ENCODE measurements around the gene LTBP3. TPM values are rescaled to one million over a fixed set of nuclear protein-coding genes. Genes with fewer than 3 reads are reported as not detected.
A peak's percentile ranks its signal among the peaks of the same experiment; 100 is the strongest.

The LTBP3 gene
- total and polyA plus RNA-seq, 2 donors from 2014 or later = 61.6 to 165 TPM

GRCh38 chr11:65590240-65590738 is 32.1 kb upstream of the LTBP3 start:
- Histone ChIP-seq H3K36me3 (ENCODE audit: control insufficient read depth in 2 of 3, insufficient read depth in 3 of 3, low read length in 3 of 3) (no peaks in the 10 kb centered on the region), H3K9me3 (ENCODE audit: control insufficient read depth in 2 of 3, insufficient read depth in 1 of 3, low read length in 3 of 3) (no peaks in the 10 kb centered on the region), H3K27me3 (ENCODE audit: control insufficient read depth, insufficient read depth, low read length) (no peaks in the 10 kb centered on the region), H3K4me3 (ENCODE audit: low read length in 3 of 3) (no peak overlapping the region), H3K9ac (ENCODE audit: low read length in 3 of 3) (no peak overlapping the region), H3K27ac (ENCODE audit: low read depth in 2 of 2, low read length in 2 of 2) (no peak overlapping the region), H3K4me1 (ENCODE audit: control insufficient read depth in 2 of 3, insufficient read depth in 2 of 3, low read depth in 1 of 3, low read length in 3 of 3) (peaks cover 0 to 13% (median 0%) of the 10 kb centered on the region in 3 donors)
- no peak for TF ChIP-seq CTCF (IDR thresholded peaks at IDR 0.05; ENCODE audit: borderline replicate concordance, extremely low read depth, insufficient read depth)
- FAIRE-seq (no peak), DNase-seq (peak in 2 of 5 donors; percentile 84 to 86)
- intact Hi-C loops (cut with DNase I) = no loop called here

GRCh38 chr11:65589444-65590239 is 31.5 kb upstream of the LTBP3 start:
- H3K27me3 ChIP-seq (ENCODE audit: control insufficient read depth, insufficient read depth, low read length) = no peaks in the 10 kb centered on the region
- no peak overlapping the region for H3K27ac ChIP-seq (ENCODE audit: low read depth in 2 of 2, low read length in 2 of 2)
- no peak for DNase-seq
- no peak for TF ChIP-seq CTCF (IDR thresholded peaks at IDR 0.05; ENCODE audit: borderline replicate concordance, extremely low read depth, insufficient read depth)
- no peaks in the 10 kb centered on the region for H3K9me3 ChIP-seq (ENCODE audit: control insufficient read depth in 2 of 3, insufficient read depth in 1 of 3, low read length in 3 of 3)
- intact Hi-C loops (cut with DNase I) = no loop called here
- H3K4me3 ChIP-seq (ENCODE audit: low read length in 3 of 3) = no peak overlapping the region
- H3K4me1 ChIP-seq (ENCODE audit: control insufficient read depth in 2 of 3, insufficient read depth in 2 of 3, low read depth in 1 of 3, low read length in 3 of 3) = peaks cover 0 to 13% (median 0%) of the 10 kb centered on the region in 3 donors
- no peak for FAIRE-seq
- H3K36me3 ChIP-seq (ENCODE audit: control insufficient read depth in 2 of 3, insufficient read depth in 3 of 3, low read length in 3 of 3) = no peaks in the 10 kb centered on the region
- no peak overlapping the region for H3K9ac ChIP-seq (ENCODE audit: low read length in 3 of 3)

GRCh38 chr11:65588199-65589054 is 30.3 kb upstream of the LTBP3 start:
- Histone ChIP-seq H3K36me3 (ENCODE audit: control insufficient read depth in 2 of 3, insufficient read depth in 3 of 3, low read length in 3 of 3) (no peaks in the 10 kb centered on the region), H3K27ac (ENCODE audit: low read depth in 2 of 2, low read length in 2 of 2) (no peak overlapping the region), H3K4me3 (ENCODE audit: low read length in 3 of 3) (no peak overlapping the region), H3K27me3 (ENCODE audit: control insufficient read depth, insufficient read depth, low read length) (no peaks in the 10 kb centered on the region), H3K9ac (ENCODE audit: low read length in 3 of 3) (no peak overlapping the region), H3K9me3 (ENCODE audit: control insufficient read depth in 2 of 3, insufficient read depth in 1 of 3, low read length in 3 of 3) (no peaks in the 10 kb centered on the region), H3K4me1 (ENCODE audit: control insufficient read depth in 2 of 3, insufficient read depth in 2 of 3, low read depth in 1 of 3, low read length in 3 of 3) (peaks cover 0 to 10% (median 0%) of the 10 kb centered on the region in 3 donors)
- intact Hi-C loops (cut with DNase I) = no loop called here
- FAIRE-seq (no peak), DNase-seq (peak in 2 of 5 donors; percentile 51 to 84)
- TF ChIP-seq CTCF (IDR thresholded peaks at IDR 0.05; ENCODE audit: borderline replicate concordance, extremely low read depth, insufficient read depth) = peak; percentile 50

All from kidney (tissue), 14 donors.